Liver (tissue), 3 donors: ENCODE measurements around the gene TEX10.

Source experiments
- ATF3 ChIP-seq: IDR thresholded peaks from 2 replicates; pipeline ENCODE4 v1.6.1; 2016; ENCODE audit warnings: antibody characterized with exemption
- CTCF ChIP-seq: fragments of 150-350 bp; IDR thresholded peaks from 2 replicates; pipeline ENCODE4 v1.5.1; 2017; ENCODE audit warnings: improper control_type of control experiment, low read depth, low read length; ENCODE audit not compliant: missing input control
- EGR1 ChIP-seq, 2 donors: IDR thresholded peaks; 2 replicates each; pipeline ENCODE4 v1.6.1; 2016 to 2018; ENCODE audit warnings: antibody characterized with exemption in 2 of 2, low read depth in 2 of 2
- FOXA1 ChIP-seq: IDR thresholded peaks from 2 replicates; pipeline ENCODE4 v1.6.1; 2016; ENCODE audit warnings: antibody characterized with exemption
- GABPA ChIP-seq, 2 donors: IDR thresholded peaks in 1 of 2; conservative IDR thresholded peaks in 1 of 2; 2 replicates each; pipeline ENCODE4 v1.6.1; 2016; ENCODE audit warnings: antibody characterized with exemption in 2 of 2, mild to moderate bottlenecking in 1 of 2, moderate library complexity in 1 of 2
- JUND ChIP-seq, 2 donors: IDR thresholded peaks; 2 replicates each; pipeline ENCODE4 v1.6.1; 2016; ENCODE audit warnings: antibody characterized with exemption in 2 of 2
- MAX ChIP-seq: IDR thresholded peaks from 2 replicates; pipeline ENCODE4 v1.6.1; 2016; ENCODE audit warnings: antibody characterized with exemption
- RAD21 ChIP-seq, 2 donors: IDR thresholded peaks; 2 replicates each; pipeline ENCODE4 v1.6.1; 2016; ENCODE audit warnings: antibody characterized with exemption in 2 of 2, mild to moderate bottlenecking in 2 of 2
- REST ChIP-seq: IDR thresholded peaks from 2 replicates; pipeline ENCODE4 v1.6.1; 2016; ENCODE audit warnings: antibody characterized with exemption, mild to moderate bottlenecking
- RXRA ChIP-seq, 2 donors: IDR thresholded peaks; 2 replicates each; pipeline ENCODE4 v1.6.1; 2017 to 2018; ENCODE audit warnings: antibody characterized with exemption in 2 of 2, mild to moderate bottlenecking in 1 of 2
- SP1 ChIP-seq: IDR thresholded peaks from 2 replicates; pipeline ENCODE4 v1.6.1; 2018; ENCODE audit warnings: antibody characterized with exemption, mild to moderate bottlenecking
- TAF1 ChIP-seq: conservative IDR thresholded peaks from 2 replicates; pipeline ENCODE4 v1.6.1; 2016; ENCODE audit warnings: antibody characterized with exemption, mild to moderate bottlenecking
- YY1 ChIP-seq: IDR thresholded peaks from 2 replicates; pipeline ENCODE4 v1.6.1; 2016; ENCODE audit warnings: antibody characterized with exemption, mild to moderate bottlenecking
- ZBTB33 ChIP-seq: IDR thresholded peaks from 2 replicates; pipeline ENCODE4 v1.6.1; 2016; ENCODE audit warnings: antibody characterized with exemption
- donor health status: healthy.
- donor health status: healthy.

GRCh38 chr9:100379862-100380261, 27.1 kb upstream of the TEX10 start:
- TF ChIP-seq CTCF (no peak), JUND (IDR thresholded peaks at IDR 0.05) (no peak), TAF1 (no peak), ZBTB33 (no peak), YY1 (no peak), GABPA (IDR thresholded peaks at IDR 0.05 in 1 of 2, conservative IDR thresholded peaks at IDR 0.05 in 1 of 2) (no peak), MAX (no peak), RXRA (IDR thresholded peaks at IDR 0.05) (no peak), RAD21 (IDR thresholded peaks at IDR 0.05) (no peak), REST (no peak), ATF3 (no peak), EGR1 (IDR thresholded peaks at IDR 0.05; ENCODE audit: low read depth in 2 of 2) (no peak), FOXA1 (no peak), SP1 (no peak)
